CD4-positive, alpha-beta T cell treated with Interleukin-15 for 1 hour (primary cell): ENCODE results near the gene GMDS.

Experiments used
- DNase-seq: peaks from one replicate; pipeline ENCODE4 v3.0.0-alpha.2; 2020

The GMDS gene

DNA sequence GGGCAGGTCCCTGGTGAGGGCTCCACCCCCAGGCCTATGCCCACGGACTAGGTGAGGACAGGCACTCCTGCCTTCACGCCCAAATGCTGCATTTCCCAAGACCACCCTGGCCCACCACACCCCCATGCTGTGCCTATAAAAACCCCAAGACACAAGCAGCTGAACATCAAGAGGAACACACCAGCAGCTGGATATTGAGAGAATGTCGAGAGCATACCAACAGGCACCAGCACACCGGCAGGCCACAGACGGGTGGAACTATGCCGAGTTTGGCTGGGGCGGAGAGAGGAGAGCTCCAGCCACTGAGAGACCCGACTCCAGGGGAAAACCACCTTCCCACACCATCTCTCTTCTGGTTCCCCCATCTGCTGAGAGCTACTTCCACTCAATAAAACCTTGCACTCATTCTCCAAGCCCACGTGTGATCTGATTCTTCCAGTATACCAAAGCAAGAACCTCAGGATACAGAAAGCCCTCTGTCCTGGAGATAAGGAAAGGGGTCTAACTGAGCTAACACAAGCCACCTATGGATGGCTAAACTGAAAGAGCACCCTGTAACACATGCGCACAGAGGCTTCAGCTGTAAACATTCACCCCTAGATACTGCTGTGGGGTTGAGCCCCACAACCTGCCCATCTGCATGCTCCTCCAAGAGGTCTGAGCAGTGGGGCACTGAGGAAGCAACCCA is 319.5 kb downstream of the GMDS start:
- no peak for DNase-seq

DNA sequence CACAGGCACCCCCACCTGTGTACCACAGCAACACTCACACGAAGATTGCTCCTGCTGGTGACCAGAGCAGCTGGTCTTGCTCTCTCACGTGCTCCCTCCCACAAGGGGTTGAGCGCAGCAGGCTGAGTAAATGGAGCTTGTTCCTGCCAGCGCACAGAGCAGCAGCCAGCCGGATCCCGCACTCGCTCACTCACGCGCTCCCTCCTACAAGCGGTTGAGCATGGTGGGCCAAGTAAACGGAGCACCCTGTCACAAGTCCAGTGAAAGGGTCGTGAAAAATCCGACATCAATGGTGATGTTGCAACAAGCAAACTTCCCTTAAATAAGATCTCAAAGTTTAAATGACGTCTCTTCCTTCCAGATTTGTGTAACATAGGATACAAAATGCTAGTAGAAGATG is 322.0 kb downstream of the GMDS start:
- no peak for DNase-seq

DNA sequence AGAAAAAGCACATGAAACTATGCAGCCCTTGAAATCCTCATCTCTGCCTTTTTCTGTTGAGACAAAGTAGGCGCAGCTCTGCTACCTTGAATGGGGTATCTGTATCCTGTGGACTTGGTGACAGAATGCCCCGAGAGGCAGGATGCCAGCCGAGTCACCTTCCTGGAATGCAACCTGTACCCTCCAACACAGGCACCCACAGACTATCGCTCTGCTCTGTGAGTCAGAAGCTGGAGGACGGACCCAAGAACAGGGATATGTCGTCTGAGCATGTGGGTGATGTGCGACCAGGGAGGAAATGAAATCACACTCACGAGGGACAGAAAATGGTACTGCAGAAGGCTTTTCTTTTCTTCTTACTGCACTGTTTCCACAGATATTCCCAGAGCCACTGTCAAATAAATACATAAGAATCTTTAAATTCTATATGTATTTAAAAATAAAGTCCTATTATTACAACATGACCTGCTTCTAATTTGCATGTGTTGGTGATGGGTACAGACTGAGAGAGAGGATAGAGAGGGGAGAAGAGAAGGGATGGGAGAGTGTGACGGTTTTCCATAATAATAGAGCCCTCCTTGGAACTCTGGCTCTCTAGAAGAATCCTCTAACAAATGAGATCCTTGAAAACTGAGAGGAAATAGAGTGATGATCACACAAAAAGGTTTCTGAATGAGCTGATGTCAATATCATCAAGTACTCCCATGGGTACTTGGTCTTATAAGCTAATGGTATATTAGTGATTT is 327.6 kb downstream of the GMDS start:
- DNase-seq: no peak

DNA sequence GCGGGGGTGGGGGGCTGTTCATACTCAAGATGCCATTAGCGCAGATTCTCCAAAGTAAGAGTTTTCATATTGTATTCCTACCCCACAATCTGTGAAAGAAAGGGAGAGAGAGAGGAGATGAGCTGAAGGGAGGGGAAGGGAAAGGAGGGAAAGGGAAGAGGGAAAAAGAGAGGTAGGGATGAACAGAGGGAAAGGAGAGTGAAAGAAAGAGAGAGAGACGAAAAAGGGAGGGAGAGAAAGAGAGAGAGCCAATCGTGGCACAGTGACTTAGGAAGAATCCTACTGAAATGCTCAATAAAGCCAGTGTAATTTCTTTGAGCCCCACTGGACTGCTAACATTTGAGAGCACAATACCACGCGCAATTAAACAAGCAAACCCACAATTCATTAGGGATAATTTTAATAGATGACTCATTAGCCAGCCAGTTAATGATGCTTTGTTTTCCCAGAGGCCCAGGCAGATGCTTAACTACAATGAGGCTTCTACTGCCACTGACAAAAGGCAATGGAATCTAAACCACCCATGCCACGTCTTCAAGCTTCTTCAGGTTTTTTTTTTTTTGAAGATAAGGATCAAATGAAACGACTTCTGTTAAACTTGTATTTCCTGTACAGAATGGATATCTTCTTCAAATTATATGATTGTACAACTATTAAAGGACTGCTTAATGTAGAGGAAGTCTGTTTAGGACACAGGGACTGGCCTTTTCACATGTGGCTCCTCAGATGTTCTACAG is 328.9 kb downstream of the GMDS start:
- no peak for DNase-seq

DNA sequence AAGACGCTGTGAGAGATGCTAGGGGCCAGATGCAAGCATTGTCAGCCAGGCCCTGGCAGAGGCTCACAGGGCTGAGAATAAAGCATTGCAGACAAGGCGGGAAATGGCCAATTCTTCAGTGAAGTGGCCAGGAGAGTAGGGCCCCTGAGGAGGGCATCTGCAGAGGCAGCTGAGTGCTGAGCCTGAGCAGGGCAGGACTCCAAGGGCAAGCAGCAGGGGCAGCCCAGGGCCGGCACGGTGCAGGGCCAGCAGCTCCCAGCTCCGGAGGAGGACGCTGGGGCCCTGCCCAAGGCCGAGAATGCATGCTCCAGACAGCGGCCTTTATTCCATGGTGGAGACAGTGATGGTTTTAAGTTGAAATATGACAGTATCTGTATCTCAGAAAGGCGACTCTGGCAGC is 330.2 kb downstream of the GMDS start:
- DNase-seq: no peak

DNA sequence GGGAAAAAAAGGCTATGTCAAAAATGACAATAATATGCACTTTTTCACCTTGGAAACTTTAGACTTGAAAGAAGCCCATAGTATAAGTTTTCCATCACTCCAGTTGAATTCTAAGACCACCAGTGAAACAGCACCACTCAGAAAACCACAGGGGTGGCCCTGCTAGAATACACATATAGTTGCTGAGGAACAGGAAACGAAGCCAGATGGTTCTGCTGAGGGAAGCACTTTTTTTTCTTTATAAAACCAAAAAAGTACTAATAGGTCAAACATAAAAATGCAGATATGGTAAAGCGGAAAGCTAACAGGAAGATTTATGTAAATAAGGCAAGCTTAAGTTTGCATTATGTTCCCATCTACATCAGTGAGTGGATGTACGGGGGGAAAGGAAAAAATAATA is 331.8 kb downstream of the GMDS start:
- no peak for DNase-seq

DNA sequence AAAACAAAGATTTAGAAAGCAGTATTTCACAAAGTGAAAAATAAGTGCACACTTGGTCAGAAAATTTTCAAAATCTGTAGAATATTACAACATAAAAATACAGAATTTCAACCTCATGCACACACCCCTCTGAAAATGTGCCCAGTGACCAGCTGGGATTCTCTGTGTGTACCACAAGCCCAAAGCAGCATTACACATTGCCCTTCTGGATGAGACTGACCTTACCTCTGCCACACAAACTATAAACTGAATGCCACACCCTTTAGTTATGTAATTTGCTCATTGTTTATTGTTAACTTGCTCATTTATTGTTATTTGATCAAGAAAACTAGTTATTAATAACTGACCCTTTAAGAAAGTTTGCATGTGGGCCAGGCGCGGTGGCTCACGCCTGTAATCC is 332.7 kb downstream of the GMDS start:
- no peak for DNase-seq

DNA sequence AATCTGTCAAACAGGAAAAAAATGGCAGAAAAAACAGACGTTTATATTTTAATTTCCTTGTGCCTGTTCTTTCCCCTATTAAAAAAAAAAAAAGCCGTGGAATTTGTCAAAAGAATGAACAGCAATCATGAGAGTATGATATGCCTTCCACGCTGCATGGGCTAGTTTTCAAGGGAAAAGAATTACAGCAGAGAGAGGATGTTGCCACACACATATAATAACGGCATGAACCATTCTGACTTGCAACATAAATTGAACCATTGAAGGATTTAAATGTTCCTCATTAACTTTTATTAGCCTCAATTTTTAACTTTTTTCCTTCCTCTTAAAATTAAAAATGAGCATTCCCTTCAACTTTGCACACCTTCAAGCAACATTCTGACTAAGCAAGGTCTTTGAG is 333.9 kb downstream of the GMDS start:
- DNase-seq: no peak

DNA sequence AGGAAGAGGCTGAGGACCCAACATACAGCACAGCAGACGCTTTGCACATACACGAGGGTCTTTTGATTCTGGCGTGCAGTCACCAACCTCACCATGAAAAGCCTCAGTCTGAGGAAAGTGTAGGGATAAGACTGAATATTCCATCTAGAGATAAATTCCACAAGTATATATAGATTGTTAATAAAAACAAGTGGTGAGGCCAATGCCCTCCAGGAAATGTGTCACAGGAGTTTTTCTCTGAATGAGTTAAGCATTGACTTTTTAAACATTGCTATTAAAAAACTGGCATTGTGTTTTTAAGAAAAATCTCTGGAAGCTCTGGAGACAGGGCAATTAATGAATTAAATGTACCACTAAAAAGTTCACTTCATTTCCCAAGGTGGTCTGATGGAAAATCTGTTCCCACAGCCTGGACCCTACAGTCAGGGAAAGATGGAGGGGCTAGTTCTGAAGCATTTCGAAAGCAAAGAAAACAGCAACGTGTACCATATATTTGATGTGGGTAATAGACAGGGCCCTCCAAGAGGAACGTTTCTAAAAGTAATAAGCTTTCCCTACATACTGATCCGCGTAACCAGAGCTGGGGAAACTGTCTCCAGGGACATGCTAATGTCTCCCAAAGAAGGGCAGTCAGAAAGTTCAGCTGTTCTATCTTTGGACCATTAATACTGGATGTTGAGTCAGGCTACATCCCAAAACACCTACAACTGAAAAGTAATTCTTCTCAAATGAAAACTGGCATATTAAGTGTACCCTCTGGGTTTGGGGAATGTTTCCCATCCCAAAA is 334.6 kb downstream of the GMDS start:
- no peak for DNase-seq

DNA sequence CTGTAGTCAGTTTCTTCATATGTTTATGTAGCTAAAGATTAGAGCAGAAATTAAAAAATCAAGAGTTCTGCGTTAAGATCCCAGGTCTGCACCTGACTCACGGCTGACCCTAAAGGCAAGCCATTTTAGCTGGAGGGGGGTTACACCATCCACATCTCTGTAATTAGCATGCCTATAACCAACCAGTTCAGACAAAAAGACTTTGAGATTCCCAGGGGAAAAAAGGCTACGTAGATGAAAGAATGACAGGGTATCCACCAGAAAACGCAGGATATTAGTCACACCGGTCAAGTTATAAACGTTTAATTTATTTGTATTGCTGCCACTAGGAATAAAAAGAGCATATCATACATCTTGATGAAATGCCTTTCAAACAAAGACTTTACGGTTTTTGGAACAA is 336.6 kb downstream of the GMDS start:
- DNase-seq: no peak

DNA sequence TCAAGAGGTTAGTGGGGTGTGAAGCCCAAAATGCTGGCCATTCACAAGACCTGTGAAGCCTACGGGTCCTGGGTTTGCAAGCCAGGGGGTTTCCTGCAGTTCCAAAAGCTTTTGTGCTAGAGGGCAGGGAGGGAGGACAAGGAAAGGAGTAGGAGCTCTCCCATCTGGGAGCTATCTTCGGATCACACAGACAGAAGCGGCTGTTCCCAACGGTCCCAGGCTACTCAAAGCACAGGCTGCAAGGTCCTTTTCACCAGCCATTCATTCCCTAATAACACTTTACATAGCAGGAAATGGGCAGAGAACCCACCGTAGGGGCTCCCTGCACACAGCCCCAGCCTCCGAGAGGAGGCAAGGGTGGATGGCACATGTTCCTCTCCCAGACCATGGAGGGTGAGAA is 338.8 kb downstream of the GMDS start:
- DNase-seq: no peak

DNA sequence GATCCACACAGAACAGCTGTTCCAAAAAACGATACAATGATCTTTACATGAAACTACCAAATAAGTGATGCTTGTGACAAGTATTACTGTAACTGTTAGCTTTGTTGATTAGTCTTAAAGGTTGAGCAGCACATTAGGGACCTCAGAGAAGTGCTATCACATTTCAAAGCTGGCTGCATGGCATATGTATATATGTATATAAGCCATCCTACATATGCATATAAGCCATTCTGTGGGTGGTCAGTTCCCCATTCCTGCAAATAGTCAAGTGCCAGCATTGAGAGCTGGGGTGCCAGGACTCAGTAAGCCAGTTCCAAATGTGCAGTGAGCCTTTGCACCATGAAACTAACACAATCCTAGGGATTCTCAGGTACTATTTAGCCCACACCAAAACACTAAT is 339.4 kb downstream of the GMDS start:
- no peak for DNase-seq

DNA sequence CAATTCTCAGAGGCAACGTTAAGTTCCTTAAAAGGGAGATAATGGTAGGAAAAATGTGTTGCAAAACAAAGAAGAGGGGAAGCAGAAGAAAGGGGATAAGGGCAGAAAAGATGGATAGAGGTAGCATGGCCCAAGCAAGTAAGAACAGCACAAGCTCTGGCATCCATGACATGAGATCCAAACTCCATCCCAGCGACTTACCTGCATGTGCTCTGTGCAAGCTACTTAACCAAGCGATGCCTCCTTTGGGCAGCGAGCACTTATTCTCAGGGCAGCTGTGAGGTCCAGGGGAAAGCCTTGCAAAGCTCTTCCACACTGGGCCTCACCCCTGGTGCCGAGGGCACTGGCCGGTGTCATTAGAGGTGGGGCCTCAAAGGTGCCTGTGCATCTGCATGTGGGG is 340.5 kb downstream of the GMDS start:
- no peak for DNase-seq

DNA sequence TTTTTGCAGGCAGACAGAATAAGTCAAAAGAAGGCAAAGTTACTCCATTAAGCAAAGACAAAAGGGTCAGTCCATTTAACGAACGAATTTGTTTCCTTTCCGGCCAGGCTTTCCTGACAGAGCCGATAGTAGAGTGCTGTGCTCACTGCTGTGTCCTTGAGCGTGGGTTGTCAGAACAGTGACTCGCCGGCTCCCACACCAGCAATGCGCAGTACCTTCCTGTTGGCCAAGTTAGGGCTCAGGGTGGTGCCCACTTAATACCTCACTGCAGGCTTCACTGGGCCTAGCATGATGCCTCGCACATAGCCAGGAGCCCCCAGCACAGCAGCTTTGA is 341.0 kb downstream of the GMDS start:
- DNase-seq: no peak

DNA sequence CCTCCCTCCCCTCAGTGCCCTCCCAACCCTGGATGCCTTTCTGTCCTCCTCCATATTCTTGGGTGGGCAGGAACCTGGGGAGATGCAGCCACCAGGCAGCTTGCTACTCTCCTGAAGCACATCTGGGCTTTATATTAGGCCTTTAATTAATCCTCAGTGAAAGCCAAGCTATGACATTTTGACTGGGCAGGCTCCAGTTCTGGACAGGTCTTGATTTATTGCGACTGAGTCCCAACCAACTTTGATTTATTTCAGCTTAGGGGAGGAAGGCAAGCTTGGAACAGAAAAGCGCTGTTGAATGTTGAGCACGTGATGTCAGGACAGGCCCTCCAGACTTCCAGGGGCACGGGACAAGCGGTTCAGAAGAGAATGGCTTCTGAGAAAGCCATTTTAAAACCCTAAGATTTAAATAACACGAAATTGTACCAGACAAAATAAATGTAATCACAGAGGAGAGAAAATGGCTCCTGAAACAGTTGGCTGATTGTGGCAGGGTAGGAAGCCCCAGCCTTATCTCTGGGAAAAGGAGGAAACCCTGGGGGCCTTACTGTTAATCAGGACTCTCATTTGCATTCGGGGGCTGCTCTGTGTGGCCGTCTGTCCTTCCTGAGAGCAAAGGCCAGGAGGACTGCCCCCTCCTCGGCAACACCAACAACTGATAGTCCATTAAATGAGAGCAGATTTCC is 341.5 kb downstream of the GMDS start:
- no peak for DNase-seq

DNA sequence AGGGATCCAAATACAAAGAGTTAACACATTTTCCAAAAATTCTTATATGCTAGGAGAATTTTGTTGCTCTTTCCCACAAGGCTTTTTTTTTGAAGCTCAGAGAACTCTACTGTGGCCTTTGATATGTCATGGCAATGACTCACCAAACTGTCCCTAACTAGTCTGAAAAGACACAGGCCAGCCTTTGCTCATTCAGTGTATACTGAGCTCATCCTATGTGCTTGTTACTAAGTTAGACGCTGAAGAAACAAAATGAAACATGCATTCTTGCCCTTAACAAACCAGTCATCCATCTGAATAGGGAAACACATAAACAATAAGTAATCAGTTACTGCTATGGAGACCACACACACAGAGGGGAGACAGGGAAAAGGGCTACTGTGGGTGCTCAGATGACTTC is 343.8 kb downstream of the GMDS start:
- DNase-seq: no peak

DNA sequence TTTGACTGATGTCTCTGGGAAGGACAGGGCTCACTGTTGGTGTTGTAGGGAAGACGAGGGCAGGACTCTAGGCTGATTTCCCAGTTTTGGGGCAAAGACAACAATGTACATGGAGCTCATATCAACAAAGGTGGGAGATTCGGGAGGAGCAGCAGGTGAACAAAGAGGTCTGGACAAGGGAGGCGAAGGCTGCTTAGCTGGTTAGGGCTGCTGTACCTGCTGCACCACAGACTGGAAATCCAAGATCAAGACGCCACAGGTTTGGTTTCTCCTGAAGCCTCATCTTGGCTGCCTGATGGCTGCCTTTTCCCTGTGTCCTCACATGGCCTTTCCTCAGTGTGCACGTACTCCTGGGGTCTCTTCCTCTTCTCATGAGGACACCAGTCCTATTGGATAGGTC is 348.5 kb downstream of the GMDS start:
- DNase-seq: no peak

DNA sequence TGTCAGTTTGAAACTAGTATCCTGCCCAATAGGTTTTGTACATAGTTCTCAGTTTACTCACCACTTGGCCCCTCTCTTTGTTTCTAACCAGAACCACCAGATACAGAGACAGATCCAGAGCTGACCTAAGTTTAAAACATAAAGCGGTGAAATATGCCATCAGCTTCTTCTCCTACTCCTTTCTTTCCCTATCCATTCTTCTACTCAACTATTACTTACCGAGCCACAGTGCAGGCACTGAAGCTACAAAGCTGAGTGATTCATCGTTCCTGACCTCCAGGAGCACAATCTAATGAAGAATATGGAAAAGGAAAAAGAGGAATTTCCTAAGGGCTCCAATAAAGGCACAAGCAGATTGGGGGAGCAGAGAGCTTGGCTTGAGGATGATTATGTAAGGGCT is 349.7 kb downstream of the GMDS start:
- DNase-seq: no peak

DNA sequence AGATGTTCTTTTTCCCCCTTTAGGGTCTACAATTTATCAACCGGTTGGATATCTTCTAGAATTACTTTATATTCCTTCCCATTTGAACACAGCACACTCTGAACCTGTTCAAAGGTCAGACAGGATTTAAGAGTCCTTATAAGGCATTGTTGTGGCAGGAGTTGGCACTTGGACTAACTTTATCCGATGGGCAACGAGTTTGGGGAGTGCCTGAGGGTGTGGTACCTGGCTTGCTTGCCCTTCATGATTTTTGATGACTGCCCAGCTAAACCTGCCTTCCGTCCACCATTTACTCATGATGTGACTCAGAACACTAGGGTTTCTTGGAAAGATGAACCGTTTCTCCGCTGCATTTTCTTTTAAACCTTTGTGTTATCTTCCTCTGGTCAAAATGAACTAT is 350.5 kb downstream of the GMDS start:
- DNase-seq: no peak

DNA sequence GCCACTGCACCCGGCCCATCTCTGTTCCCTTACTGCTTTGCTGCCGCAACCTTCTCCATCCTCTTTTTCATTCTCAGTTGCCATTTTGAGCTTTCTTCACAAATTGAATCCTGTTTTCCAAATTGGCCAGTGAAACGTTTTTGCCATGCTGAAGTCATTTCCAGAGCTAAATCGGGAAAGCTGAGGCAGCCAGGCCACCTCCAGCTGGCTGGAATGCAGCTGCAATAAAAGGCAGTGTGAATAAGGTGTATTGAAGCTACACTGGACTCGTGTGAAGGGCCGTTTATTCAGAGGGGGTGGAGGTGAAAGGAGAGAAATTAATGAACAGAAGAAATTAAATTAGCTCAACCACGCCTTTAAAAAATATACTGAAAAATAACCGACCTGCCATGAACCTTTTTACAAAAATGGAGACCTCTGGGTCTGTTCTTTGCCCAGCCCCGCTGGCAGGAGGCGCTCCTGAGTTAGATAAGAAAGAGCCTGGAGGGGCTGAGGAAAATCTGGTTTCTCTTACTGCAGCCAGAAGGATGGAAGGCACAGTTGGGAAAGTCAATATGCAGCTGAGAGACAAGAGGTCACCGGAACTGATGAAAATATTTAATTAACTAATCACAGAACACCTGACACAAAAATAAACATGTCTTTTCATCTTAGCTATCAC is 351.8 kb downstream of the GMDS start:
- DNase-seq: no peak

DNA sequence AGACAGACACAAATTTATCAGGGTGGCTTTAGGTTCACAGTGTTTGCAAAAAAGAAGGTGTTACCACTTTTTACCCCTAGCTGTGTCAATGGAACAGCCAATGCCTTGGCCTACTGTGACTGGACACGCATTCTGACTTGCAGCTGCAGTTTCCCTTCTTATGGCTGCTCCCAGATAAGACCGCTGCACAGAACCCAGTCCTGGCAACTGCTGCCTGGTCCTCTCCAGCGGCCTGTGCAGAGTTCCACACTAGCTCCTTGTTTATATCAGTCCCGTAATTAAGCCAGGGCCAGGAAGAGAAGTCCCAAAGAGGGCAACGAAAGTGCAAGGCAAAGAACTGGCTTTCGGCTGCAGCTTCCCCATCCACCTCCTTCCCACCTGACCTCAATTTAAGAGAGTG is 352.7 kb downstream of the GMDS start:
- no peak for DNase-seq

DNA sequence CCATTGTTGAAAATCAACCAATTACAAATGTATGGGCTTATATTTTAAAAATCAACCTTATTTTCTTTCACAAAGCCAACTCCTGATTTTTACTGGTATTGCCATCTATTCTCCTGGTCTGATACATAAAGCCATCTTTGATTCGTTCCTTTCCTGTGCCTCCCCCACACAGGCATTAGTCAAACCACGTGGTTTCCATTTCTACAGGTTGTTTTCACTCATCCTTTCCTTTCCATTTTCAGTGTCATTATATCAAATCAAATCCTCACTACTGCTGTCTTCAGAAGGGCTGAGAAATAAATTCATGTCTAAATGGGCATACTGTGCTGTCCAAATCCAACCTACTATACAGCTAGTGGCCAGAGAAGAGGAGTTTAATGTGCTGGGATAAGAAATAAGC is 354.4 kb downstream of the GMDS start:
- no peak for DNase-seq
